ENCODE measurements around the gene TMEM44. TPM values are rescaled to one million over a fixed set of nuclear protein-coding genes. Genes with fewer than 3 reads are reported as not detected.

Gene TMEM44
- total RNA-seq: 1 to 10 TPM; 1.9 to 2.7 TPM

- POLR2A ChIA-PET: no interaction called here
- peak within 1 kb of the TSS; percentile 80 for H3K4me3 Mint-ChIP-seq
- peak within 1 kb of the TSS; percentile 46 for H3K27ac Mint-ChIP-seq
- H3K4me1 Mint-ChIP-seq: peaks cover 15% of the 10 kb centered on the region
- peaks cover 6% of the 10 kb centered on the region for H3K9me3 Mint-ChIP-seq
- peaks cover 4% of the 10 kb centered on the region for H3K36me3 Mint-ChIP-seq (ENCODE audit: low read depth)
- CTCF ChIA-PET: interaction anchor here (0.6 to 1.6 kb wide), 8 partner anchors 9 to 239 kb away, joined by 3 to 5 read pairs (median 3); no protein-coding TSS in a partner anchor
- H3K27me3 Mint-ChIP-seq: no peaks in the 10 kb centered on the region
- DNase-seq: peak; percentile 49
Measured at GRCh38 chr3:194633349-194634004, at the start of gene TMEM44. Gene TMEM44 (minus strand): TSS chr3:194633419. CDS start chr3:194633215, 204 bp downstream.

GRCh38 chr3:194682694-194683310 is 49.6 kb upstream of the TMEM44 start:
- Mint-ChIP-seq H3K9me3 (no peaks in the 10 kb centered on the region), H3K27ac (no peak overlapping the region), H3K27me3 (peaks cover 44% of the 10 kb centered on the region), H3K4me1 (peaks cover 40% of the 10 kb centered on the region), H3K36me3 (ENCODE audit: low read depth) (no peaks in the 10 kb centered on the region), H3K4me3 (no peak overlapping the region)
- DNase-seq: peak; percentile 77
- CTCF ChIA-PET: interaction anchor here (0.6 to 3.3 kb wide), 34 partner anchors 10 to 1035 kb away, joined by 3 to 59 read pairs (median 4); partner anchors contain the start of gene LSG1
- POLR2A ChIA-PET: interaction anchor here (0.7 kb wide), 1 partner anchor 337 kb away, joined by 3 read pairs; no protein-coding TSS in a partner anchor

- CTCF ChIA-PET: interaction anchor here (0.6 to 3.3 kb wide), 30 partner anchors 10 to 873 kb away, joined by 3 to 59 read pairs (median 4); partner anchors contain the start of gene LSG1
- Mint-ChIP-seq H3K27me3 (peaks cover 42% of the 10 kb centered on the region), H3K4me3 (no peak overlapping the region), H3K27ac (no peak overlapping the region), H3K36me3 (ENCODE audit: low read depth) (no peaks in the 10 kb centered on the region), H3K9me3 (no peaks in the 10 kb centered on the region), H3K4me1 (peaks cover 38% of the 10 kb centered on the region)
- DNase-seq: no peak
- POLR2A ChIA-PET: no interaction called here
Measured at GRCh38 chr3:194682189-194682693, 49.0 kb upstream of the TMEM44 start.

- H3K27me3 Mint-ChIP-seq: peaks cover 33% of the 10 kb centered on the region
- CTCF ChIA-PET: interaction anchor here (0.9 to 3.3 kb wide), 2 partner anchors 8 to 9 kb away, joined by 3 to 59 read pairs; partner anchors contain the start of gene LSG1
- peaks cover 33% of the 10 kb centered on the region for H3K4me1 Mint-ChIP-seq
- no peak overlapping the region for H3K27ac Mint-ChIP-seq
- no peaks in the 10 kb centered on the region for H3K9me3 Mint-ChIP-seq
- no peak overlapping the region for H3K4me3 Mint-ChIP-seq
- POLR2A ChIA-PET: no interaction called here
- H3K36me3 Mint-ChIP-seq (ENCODE audit: low read depth): no peaks in the 10 kb centered on the region
- no peak for DNase-seq
Measured at GRCh38 chr3:194680888-194681615, 47.8 kb upstream of the TMEM44 start.

GRCh38 chr3:194676471-194676870 is 43.3 kb upstream of the TMEM44 start:
- ChIA-PET POLR2A (no interaction called here), CTCF (interaction anchor here (2.2 kb wide), 1 partner anchor 10 kb away, joined by 11 read pairs; the partner anchor contains the start of gene FAM43A)
- Mint-ChIP-seq H3K4me3 (no peak overlapping the region), H3K4me1 (peaks cover 19% of the 10 kb centered on the region), H3K36me3 (ENCODE audit: low read depth) (no peaks in the 10 kb centered on the region), H3K27ac (no peak overlapping the region), H3K27me3 (peaks cover 13% of the 10 kb centered on the region), H3K9me3 (no peaks in the 10 kb centered on the region)
- no peak for DNase-seq

GRCh38 chr3:194675680-194676079 is 42.5 kb upstream of the TMEM44 start:
- Mint-ChIP-seq H3K9me3 (no peaks in the 10 kb centered on the region), H3K36me3 (ENCODE audit: low read depth) (no peaks in the 10 kb centered on the region), H3K27ac (no peak overlapping the region), H3K4me3 (no peak overlapping the region), H3K4me1 (peaks cover 26% of the 10 kb centered on the region), H3K27me3 (peaks cover 6% of the 10 kb centered on the region)
- no peak for DNase-seq
- POLR2A ChIA-PET: no interaction called here
- CTCF ChIA-PET: interaction anchor here (2.2 kb wide), 1 partner anchor 11 kb away, joined by 11 read pairs; the partner anchor contains the start of gene FAM43A

- Mint-ChIP-seq H3K4me1 (peaks cover 31% of the 10 kb centered on the region), H3K4me3 (peak overlapping the region; percentile 33), H3K27ac (peak overlapping the region; percentile 46), H3K27me3 (peaks cover 5% of the 10 kb centered on the region), H3K36me3 (ENCODE audit: low read depth) (no peaks in the 10 kb centered on the region), H3K9me3 (no peaks in the 10 kb centered on the region)
- DNase-seq: no peak
- ChIA-PET POLR2A (no interaction called here), CTCF (interaction anchor here (0.6 to 5.0 kb wide), 5 partner anchors 8 to 595 kb away, joined by 3 to 59 read pairs (median 11); partner anchors contain the start of genes FAM43A and XXYLT1)
Measured at GRCh38 chr3:194675081-194675640, 41.9 kb upstream of the TMEM44 start.

- H3K4me3 Mint-ChIP-seq: peak overlapping the region; percentile 48
- ChIA-PET POLR2A (no interaction called here), CTCF (interaction anchor here (1.7 to 5.0 kb wide), 4 partner anchors 9 to 869 kb away, joined by 3 to 59 read pairs (median 31); partner anchors contain the start of genes FAM43A, PPP1R2 and XXYLT1)
- DNase-seq: no peak
- no peaks in the 10 kb centered on the region for H3K9me3 Mint-ChIP-seq
- H3K27ac Mint-ChIP-seq: no peak overlapping the region
- peaks cover 5% of the 10 kb centered on the region for H3K27me3 Mint-ChIP-seq
- H3K4me1 Mint-ChIP-seq: peaks cover 38% of the 10 kb centered on the region
- peaks cover 8% of the 10 kb centered on the region for H3K36me3 Mint-ChIP-seq (ENCODE audit: low read depth)
Measured at GRCh38 chr3:194673761-194674160, 40.5 kb upstream of the TMEM44 start.

GRCh38 chr3:194672876-194673275 is 39.7 kb upstream of the TMEM44 start:
- Mint-ChIP-seq H3K4me3 (peak overlapping the region; percentile 96), H3K9me3 (no peaks in the 10 kb centered on the region), H3K27me3 (peaks cover 5% of the 10 kb centered on the region), H3K36me3 (ENCODE audit: low read depth) (peaks cover 14% of the 10 kb centered on the region), H3K4me1 (peaks cover 42% of the 10 kb centered on the region), H3K27ac (peak overlapping the region; percentile 99)
- ChIA-PET CTCF (interaction anchor here (1.0 to 5.0 kb wide), 8 partner anchors 7 to 870 kb away, joined by 3 to 59 read pairs (median 13); partner anchors contain the start of genes FAM43A, PPP1R2 and XXYLT1), POLR2A (no interaction called here)
- DNase-seq: no peak

GRCh38 chr3:194671900-194672808 is 38.9 kb upstream of the TMEM44 start, which contains the start of gene LSG1:
Gene LSG1 (minus strand): TSS chr3:194672191. CDS start chr3:194672162, 29 bp downstream.
- peak within 1 kb of the TSS; percentile 96 for H3K4me3 Mint-ChIP-seq
- H3K27ac Mint-ChIP-seq: peak within 1 kb of the TSS; percentile 99
- peak; percentile 92 for DNase-seq
- H3K36me3 Mint-ChIP-seq (ENCODE audit: low read depth): peaks cover 14% of the 10 kb centered on the region
- POLR2A ChIA-PET: interaction anchor here (0.6 kb wide), 1 partner anchor 735 kb away, joined by 4 read pairs; no protein-coding TSS in a partner anchor
- CTCF ChIA-PET: interaction anchor here (0.6 to 5.0 kb wide), 19 partner anchors 8 to 871 kb away, joined by 3 to 59 read pairs (median 5); partner anchors contain the start of genes FAM43A, PPP1R2, TMEM44 and XXYLT1
- peaks cover 44% of the 10 kb centered on the region for H3K4me1 Mint-ChIP-seq
- peaks cover 5% of the 10 kb centered on the region for H3K27me3 Mint-ChIP-seq
- no peaks in the 10 kb centered on the region for H3K9me3 Mint-ChIP-seq

GRCh38 chr3:194671511-194671899 is 38.3 kb upstream of the TMEM44 start:
- peak; percentile 51 for DNase-seq
- ChIA-PET CTCF (interaction anchor here (0.9 to 5.0 kb wide), 19 partner anchors 11 to 602 kb away, joined by 3 to 59 read pairs (median 5); partner anchors contain the start of genes FAM43A, TMEM44 and XXYLT1), POLR2A (no interaction called here)
- H3K36me3 Mint-ChIP-seq (ENCODE audit: low read depth): peaks cover 14% of the 10 kb centered on the region
- H3K4me3 Mint-ChIP-seq: peak overlapping the region; percentile 96
- H3K4me1 Mint-ChIP-seq: peaks cover 44% of the 10 kb centered on the region
- no peaks in the 10 kb centered on the region for H3K9me3 Mint-ChIP-seq
- peak overlapping the region; percentile 99 for H3K27ac Mint-ChIP-seq
- H3K27me3 Mint-ChIP-seq: peaks cover 5% of the 10 kb centered on the region

Measured in activated CD4-positive, alpha-beta T cell treated with anti-CD3 and anti-CD28 coated beads, Interleukin-2, amount 10 ng/mL, durations not matched to agents 7 days and 5 days (primary cell).